ENCODE data around the gene ANKRD49. TPM values are rescaled to one million over a fixed set of nuclear protein-coding genes. Genes with fewer than 3 reads are reported as not detected.

Gene ANKRD49
- total RNA-seq, 2 experiments from 2014 or later = 16.3 to 19.1 TPM

DNA sequence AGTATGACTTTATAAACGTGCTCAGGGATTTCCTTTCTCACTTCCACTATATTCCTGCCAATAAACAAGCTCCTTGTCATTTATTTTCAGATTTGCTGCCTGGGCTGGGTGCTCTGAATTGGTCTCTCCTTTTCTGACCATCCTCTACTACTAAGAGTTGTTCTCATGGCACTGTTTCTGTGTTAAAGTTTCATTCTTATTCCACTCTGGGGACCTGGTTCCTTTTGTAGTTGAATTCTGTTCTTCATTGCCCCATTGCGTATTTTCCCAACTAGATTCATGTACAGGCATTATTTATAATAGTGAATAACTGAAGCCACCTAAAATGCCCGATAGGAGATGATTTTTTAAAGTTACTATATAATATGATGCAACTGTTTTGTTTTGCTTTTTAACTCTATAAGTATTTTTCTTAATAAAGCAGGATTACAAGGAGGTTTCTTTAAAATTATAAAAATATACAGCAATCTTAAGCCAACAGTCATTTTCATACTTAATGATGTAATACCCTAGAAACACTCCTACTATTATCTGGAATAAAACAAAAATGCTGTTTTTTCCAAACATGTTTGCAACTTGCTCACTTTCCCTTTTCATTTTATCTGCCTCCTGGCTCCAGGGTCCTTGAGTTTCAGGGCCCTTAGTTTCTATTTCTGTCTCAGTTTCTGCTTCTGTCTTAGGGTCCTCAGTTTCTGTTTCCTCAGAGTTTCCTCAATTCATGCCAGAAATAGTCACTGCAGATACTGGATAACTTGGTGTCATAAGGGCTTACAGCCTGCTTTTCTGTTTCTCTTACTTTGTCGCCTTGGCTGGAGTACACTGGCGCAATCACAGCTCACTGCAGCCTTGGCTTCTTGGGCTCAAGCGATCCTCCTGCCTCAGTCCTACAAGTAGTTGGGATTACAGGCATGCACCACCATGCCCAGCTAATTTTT is 40.2 kb downstream of the ANKRD49 start:
- Mint-ChIP-seq H3K27ac (no peak overlapping the region), H3K36me3 (ENCODE audit: low read depth) (no peaks in the 10 kb centered on the region), H3K4me3 (no peak overlapping the region), H3K4me1 (ENCODE audit: low read depth) (no peaks in the 10 kb centered on the region), H3K9me3 (no peaks in the 10 kb centered on the region), H3K27me3 (ENCODE audit: low read depth) (peaks cover 14% of the 10 kb centered on the region)
- no peak for DNase-seq
- CTCF ChIA-PET = no interaction called here
- intact Hi-C loops (cut with micrococcal nuclease) = no loop called here

- CTCF ChIA-PET = no interaction called here
- Mint-ChIP-seq H3K27me3 (ENCODE audit: low read depth) (peaks cover 12% of the 10 kb centered on the region), H3K27ac (no peak overlapping the region), H3K4me3 (no peak overlapping the region), H3K9me3 (no peaks in the 10 kb centered on the region), H3K4me1 (ENCODE audit: low read depth) (no peaks in the 10 kb centered on the region), H3K36me3 (ENCODE audit: low read depth) (no peaks in the 10 kb centered on the region)
- DNase-seq = no peak
- intact Hi-C loops (cut with micrococcal nuclease) = no loop called here
Measured at GRCh38 chr11:94536386-94536785, 42.6 kb downstream of the ANKRD49 start.

- intact Hi-C loops (cut with micrococcal nuclease) = no loop called here
- no peaks in the 10 kb centered on the region for H3K4me1 Mint-ChIP-seq (ENCODE audit: low read depth)
- no peaks in the 10 kb centered on the region for H3K9me3 Mint-ChIP-seq
- DNase-seq = no peak
- H3K36me3 Mint-ChIP-seq (ENCODE audit: low read depth) = no peaks in the 10 kb centered on the region
- H3K27me3 Mint-ChIP-seq (ENCODE audit: low read depth) = peaks cover 12% of the 10 kb centered on the region
- no peak overlapping the region for H3K4me3 Mint-ChIP-seq
- H3K27ac Mint-ChIP-seq = no peak overlapping the region
- CTCF ChIA-PET = no interaction called here
Measured at GRCh38 chr11:94537031-94537600, 43.3 kb downstream of the ANKRD49 start.

DNA sequence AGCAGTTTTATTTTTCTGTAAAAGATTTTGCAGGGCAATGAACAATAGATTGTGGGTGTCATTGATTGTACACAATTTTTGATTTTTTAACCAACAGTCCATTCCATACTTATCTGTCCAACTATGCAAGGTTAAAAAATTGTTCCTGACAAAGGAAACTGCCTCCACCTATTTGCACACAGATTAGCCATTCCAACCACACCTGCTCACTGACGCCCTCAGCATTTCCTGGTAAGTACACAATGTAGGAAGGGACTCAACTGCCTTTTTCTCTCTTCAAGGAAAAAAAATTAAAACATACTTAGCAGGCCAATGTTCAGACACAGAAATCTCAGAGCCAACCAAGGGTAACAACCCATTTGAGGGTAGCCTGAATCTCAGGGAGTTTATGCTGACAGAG is 45.6 kb downstream of the ANKRD49 start:
- Mint-ChIP-seq H3K4me1 (ENCODE audit: low read depth) (peaks cover 10% of the 10 kb centered on the region), H3K9me3 (no peaks in the 10 kb centered on the region), H3K27ac (no peak overlapping the region), H3K4me3 (no peak overlapping the region), H3K36me3 (ENCODE audit: low read depth) (no peaks in the 10 kb centered on the region), H3K27me3 (ENCODE audit: low read depth) (peaks cover 12% of the 10 kb centered on the region)
- CTCF ChIA-PET = no interaction called here
- intact Hi-C loops (cut with micrococcal nuclease) = no loop called here
- DNase-seq = no peak

- H3K9me3 Mint-ChIP-seq = no peaks in the 10 kb centered on the region
- peak; percentile 80 for DNase-seq
- peaks cover 2% of the 10 kb centered on the region for H3K36me3 Mint-ChIP-seq (ENCODE audit: low read depth)
- peak within 1 kb of the TSS; percentile 100 for H3K4me3 Mint-ChIP-seq
- no peaks in the 10 kb centered on the region for H3K27me3 Mint-ChIP-seq (ENCODE audit: low read depth)
- peaks cover 32% of the 10 kb centered on the region for H3K4me1 Mint-ChIP-seq (ENCODE audit: low read depth)
- peak within 1 kb of the TSS; percentile 98 for H3K27ac Mint-ChIP-seq
- intact Hi-C loops (cut with micrococcal nuclease) = loop anchor here (1.0 to 5.0 kb wide), 9 partner anchors 25 to 1798 kb away; partner anchors contain the start of genes ANKRD49, C11orf54, CWC15 and FAM76B
- CTCF ChIA-PET = no interaction called here
Measured at GRCh38 chr11:94543695-94544645, 50.2 kb downstream of the ANKRD49 start, which contains the start of gene FUT4. Gene FUT4, plus strand, starts transcription at chr11:94543921. Its CDS starts 213 bp downstream, at chr11:94544134.

GRCh38 chr11:94544646-94545263 is 51.0 kb downstream of the ANKRD49 start:
- Mint-ChIP-seq H3K9me3 (no peaks in the 10 kb centered on the region), H3K27ac (peak overlapping the region; percentile 19), H3K4me1 (ENCODE audit: low read depth) (peaks cover 32% of the 10 kb centered on the region), H3K27me3 (ENCODE audit: low read depth) (no peaks in the 10 kb centered on the region), H3K4me3 (peak overlapping the region; percentile 73), H3K36me3 (ENCODE audit: low read depth) (peaks cover 2% of the 10 kb centered on the region)
- CTCF ChIA-PET = no interaction called here
- peak; percentile 16 for DNase-seq
- intact Hi-C loops (cut with micrococcal nuclease) = loop anchor here (2.0 to 5.0 kb wide), 5 partner anchors 414 to 1798 kb away; partner anchors contain the start of genes C11orf54, CWC15, KDM4D and MAML2

GRCh38 chr11:94545264-94546161 is 51.7 kb downstream of the ANKRD49 start:
- H3K4me3 Mint-ChIP-seq = peak overlapping the region; percentile 73
- DNase-seq = no peak
- H3K36me3 Mint-ChIP-seq (ENCODE audit: low read depth) = peaks cover 3% of the 10 kb centered on the region
- peaks cover 37% of the 10 kb centered on the region for H3K4me1 Mint-ChIP-seq (ENCODE audit: low read depth)
- H3K27ac Mint-ChIP-seq = peak overlapping the region; percentile 39
- no peaks in the 10 kb centered on the region for H3K9me3 Mint-ChIP-seq
- CTCF ChIA-PET = interaction anchor here (1.1 kb wide), 1 partner anchor 33 kb away, joined by 4 read pairs; the partner anchor contains the start of gene C11orf97
- no peaks in the 10 kb centered on the region for H3K27me3 Mint-ChIP-seq (ENCODE audit: low read depth)
- intact Hi-C loops (cut with micrococcal nuclease) = loop anchor here (2.0 kb wide), 2 partner anchors 415 to 805 kb away; partner anchors contain the start of genes C11orf54 and TAF1D

GRCh38 chr11:94546162-94546470 is 52.3 kb downstream of the ANKRD49 start:
- CTCF ChIA-PET = interaction anchor here (1.1 kb wide), 1 partner anchor 34 kb away, joined by 4 read pairs; the partner anchor contains the start of gene C11orf97
- Mint-ChIP-seq H3K36me3 (ENCODE audit: low read depth) (peaks cover 4% of the 10 kb centered on the region), H3K4me1 (ENCODE audit: low read depth) (peaks cover 39% of the 10 kb centered on the region), H3K9me3 (no peaks in the 10 kb centered on the region), H3K27ac (no peak overlapping the region), H3K27me3 (ENCODE audit: low read depth) (no peaks in the 10 kb centered on the region), H3K4me3 (peak overlapping the region; percentile 73)
- intact Hi-C loops (cut with micrococcal nuclease) = no loop called here
- no peak for DNase-seq

- intact Hi-C loops (cut with micrococcal nuclease) = no loop called here
- CTCF ChIA-PET = interaction anchor here (2.1 kb wide), 1 partner anchor 27 kb away, joined by 13 read pairs; no protein-coding TSS in a partner anchor
- no peak for DNase-seq
- Mint-ChIP-seq H3K9me3 (no peaks in the 10 kb centered on the region), H3K27ac (no peak overlapping the region), H3K36me3 (ENCODE audit: low read depth) (peaks cover 4% of the 10 kb centered on the region), H3K4me3 (no peak overlapping the region), H3K27me3 (ENCODE audit: low read depth) (no peaks in the 10 kb centered on the region), H3K4me1 (ENCODE audit: low read depth) (peaks cover 39% of the 10 kb centered on the region)
Measured at GRCh38 chr11:94546886-94547285, 53.1 kb downstream of the ANKRD49 start.

DNA sequence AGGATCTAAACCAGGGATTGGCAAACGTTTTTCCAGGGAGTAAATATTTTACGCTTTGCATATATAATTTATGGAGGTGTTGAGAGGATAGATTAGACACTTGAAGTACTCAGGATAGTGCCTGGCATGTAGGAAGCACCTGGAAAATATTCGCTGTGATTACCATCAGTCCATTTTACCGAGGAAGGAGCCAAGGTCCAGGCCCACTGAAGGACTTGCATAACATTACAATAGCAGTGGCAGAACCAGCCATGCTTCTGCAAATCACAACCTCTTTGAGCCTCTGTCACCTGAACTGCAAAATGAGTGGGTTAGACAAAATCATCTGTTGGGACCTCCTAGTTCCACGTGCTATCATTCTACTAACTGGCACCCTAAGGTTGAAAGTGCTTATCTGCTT is 55.4 kb downstream of the ANKRD49 start:
- intact Hi-C loops (cut with micrococcal nuclease) = no loop called here
- no peak overlapping the region for H3K4me3 Mint-ChIP-seq

More for the DNA sequence above, 55.4 kb downstream of the ANKRD49 start:
- no peak for DNase-seq
- peaks cover 4% of the 10 kb centered on the region for H3K36me3 Mint-ChIP-seq (ENCODE audit: low read depth)
- no peak overlapping the region for H3K27ac Mint-ChIP-seq
- CTCF ChIA-PET = interaction anchor here (2.1 kb wide), 1 partner anchor 29 kb away, joined by 13 read pairs; no protein-coding TSS in a partner anchor
- no peaks in the 10 kb centered on the region for H3K9me3 Mint-ChIP-seq
- H3K4me1 Mint-ChIP-seq (ENCODE audit: low read depth) = peaks cover 29% of the 10 kb centered on the region
- no peaks in the 10 kb centered on the region for H3K27me3 Mint-ChIP-seq (ENCODE audit: low read depth)

Measured in activated naive CD4-positive, alpha-beta T cell treated with anti-CD3 and anti-CD28 coated beads for 36 hours (primary cell).